ENCODE measurements around the gene ZAR1. TPM values are rescaled to one million over a fixed set of nuclear protein-coding genes. Genes with fewer than 3 reads are reported as not detected.
"Not testable (repeated sequence)": the region's sequence is repeated elsewhere in the genome, so short reads cannot be mapped to it uniquely, and the experiment has no call there.

Gene ZAR1
- not detected for total RNA-seq

- Mint-ChIP-seq H3K4me1 (ENCODE audit: low read depth) (no peaks in the 10 kb centered on the region), H3K27me3 (ENCODE audit: low read depth) (peaks cover 45% of the 10 kb centered on the region), H3K4me3 (no peak within 1 kb of the TSS), H3K36me3 (ENCODE audit: insufficient read depth) (no peaks in the 10 kb centered on the region), H3K9me3 (no peaks in the 10 kb centered on the region)
- DNase-seq (no peak), ATAC-seq (peak; percentile 47 to 58)
Observed at GRCh38 chr4:48490012-48490679, at the start of gene ZAR1. TSS of gene ZAR1 (plus strand) at chr4:48490252. CDS start at chr4:48490292, 40 bp downstream.

- not testable (repeated sequence) for H3K4me3 Mint-ChIP-seq; H3K27me3 Mint-ChIP-seq (ENCODE audit: low read depth); H3K9me3 Mint-ChIP-seq
Observed at GRCh38 chr4:48440914-48441313, 49.1 kb upstream of the ZAR1 start.

GRCh38 chr4:48445704-48446103 lies 44.3 kb upstream of the ZAR1 start:
- DNase-seq (no peak), ATAC-seq (no peak)
- no peaks in the 10 kb centered on the region for H3K36me3 Mint-ChIP-seq (ENCODE audit: insufficient read depth)
- peaks cover 5% of the 10 kb centered on the region for H3K27me3 Mint-ChIP-seq (ENCODE audit: low read depth)
- no peaks in the 10 kb centered on the region for H3K4me1 Mint-ChIP-seq (ENCODE audit: low read depth)
- no peaks in the 10 kb centered on the region for H3K9me3 Mint-ChIP-seq
- H3K4me3 Mint-ChIP-seq = no peak overlapping the region

More at GRCh38 chr4:48440914-48441313, 49.1 kb upstream of the ZAR1 start:
- not testable (repeated sequence) for ATAC-seq; H3K4me1 Mint-ChIP-seq (ENCODE audit: low read depth); DNase-seq; H3K36me3 Mint-ChIP-seq (ENCODE audit: insufficient read depth)

GRCh38 chr4:48446642-48447041 lies 43.4 kb upstream of the ZAR1 start:
- no peak for ATAC-seq
- no peak overlapping the region for H3K4me3 Mint-ChIP-seq
- H3K27me3 Mint-ChIP-seq (ENCODE audit: low read depth) = peaks cover 5% of the 10 kb centered on the region

GRCh38 chr4:48449151-48449550 lies 40.9 kb upstream of the ZAR1 start:
- H3K4me1 Mint-ChIP-seq (ENCODE audit: low read depth) = no peaks in the 10 kb centered on the region
- no peak for ATAC-seq
- no peak overlapping the region for H3K4me3 Mint-ChIP-seq
- no peaks in the 10 kb centered on the region for H3K36me3 Mint-ChIP-seq (ENCODE audit: insufficient read depth)
- H3K27me3 Mint-ChIP-seq (ENCODE audit: low read depth) = peaks cover 9% of the 10 kb centered on the region
- DNase-seq = no peak
- H3K9me3 Mint-ChIP-seq = no peaks in the 10 kb centered on the region

More at GRCh38 chr4:48446642-48447041, 43.4 kb upstream of the ZAR1 start:
- no peaks in the 10 kb centered on the region for H3K9me3 Mint-ChIP-seq
- no peaks in the 10 kb centered on the region for H3K36me3 Mint-ChIP-seq (ENCODE audit: insufficient read depth)
- no peaks in the 10 kb centered on the region for H3K4me1 Mint-ChIP-seq (ENCODE audit: low read depth)
- DNase-seq = no peak

DNA sequence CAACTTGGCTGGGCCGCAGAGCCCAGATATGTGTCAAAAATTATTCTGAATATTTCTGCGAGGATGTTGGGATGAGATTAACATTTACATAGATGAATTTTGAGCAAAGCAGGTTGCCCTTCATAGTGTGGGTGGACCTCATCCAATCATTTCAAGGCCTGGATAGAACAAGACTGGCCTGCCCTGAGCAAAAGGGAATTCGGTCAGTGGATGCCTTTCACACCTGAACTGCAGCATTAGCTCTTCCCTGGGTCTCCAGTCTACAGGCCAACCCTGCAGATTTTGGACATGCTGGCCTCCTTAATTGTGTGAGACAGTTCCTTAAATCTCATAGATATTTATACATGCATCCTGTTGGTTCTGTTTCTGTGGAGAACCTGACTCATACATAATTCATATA lies 39.3 kb upstream of the ZAR1 start:
- Mint-ChIP-seq H3K27me3 (ENCODE audit: low read depth) (peaks cover 6% of the 10 kb centered on the region), H3K36me3 (ENCODE audit: insufficient read depth) (no peaks in the 10 kb centered on the region), H3K4me3 (no peak overlapping the region), H3K9me3 (peaks cover under 1% of the 10 kb centered on the region), H3K4me1 (ENCODE audit: low read depth) (no peaks in the 10 kb centered on the region)
- no peak for DNase-seq
- ATAC-seq = no peak

DNA sequence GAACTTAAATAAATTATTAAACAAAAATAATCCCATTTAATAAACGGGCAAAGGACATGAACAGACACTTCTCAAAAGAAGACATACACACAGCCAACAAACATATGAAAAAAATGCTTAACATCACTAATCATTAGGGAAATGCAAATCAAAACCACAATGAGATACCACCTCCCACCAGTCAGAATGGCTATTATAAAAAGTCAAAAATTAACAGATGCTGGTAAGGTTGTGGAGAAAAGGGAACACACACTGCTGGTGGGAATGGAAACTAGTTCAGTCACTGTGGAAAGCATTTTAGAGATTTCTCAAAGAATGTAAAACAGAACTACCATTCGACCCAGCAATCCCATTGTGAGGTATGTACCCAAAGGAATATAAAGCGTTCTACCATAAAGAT lies 38.4 kb upstream of the ZAR1 start:
- H3K4me1 Mint-ChIP-seq (ENCODE audit: low read depth); DNase-seq; ATAC-seq; H3K36me3 Mint-ChIP-seq (ENCODE audit: insufficient read depth); H3K4me3 Mint-ChIP-seq; H3K27me3 Mint-ChIP-seq (ENCODE audit: low read depth); H3K9me3 Mint-ChIP-seq: not testable (repeated sequence)

GRCh38 chr4:48454591-48454990 lies 35.5 kb upstream of the ZAR1 start:
- Mint-ChIP-seq H3K4me1 (ENCODE audit: low read depth) (no peaks in the 10 kb centered on the region), H3K36me3 (ENCODE audit: insufficient read depth) (no peaks in the 10 kb centered on the region), H3K9me3 (peaks cover 5% of the 10 kb centered on the region), H3K4me3 (no peak overlapping the region), H3K27me3 (ENCODE audit: low read depth) (peaks cover 4% of the 10 kb centered on the region)
- no peak for DNase-seq
- ATAC-seq = no peak

- Mint-ChIP-seq H3K4me1 (ENCODE audit: low read depth) (no peaks in the 10 kb centered on the region), H3K9me3 (peaks cover 2% of the 10 kb centered on the region), H3K27me3 (ENCODE audit: low read depth) (no peaks in the 10 kb centered on the region), H3K4me3 (no peak overlapping the region), H3K36me3 (ENCODE audit: insufficient read depth) (no peaks in the 10 kb centered on the region)
- DNase-seq (no peak), ATAC-seq (no peak)
Observed at GRCh38 chr4:48461000-48461399, 29.1 kb upstream of the ZAR1 start.

DNA sequence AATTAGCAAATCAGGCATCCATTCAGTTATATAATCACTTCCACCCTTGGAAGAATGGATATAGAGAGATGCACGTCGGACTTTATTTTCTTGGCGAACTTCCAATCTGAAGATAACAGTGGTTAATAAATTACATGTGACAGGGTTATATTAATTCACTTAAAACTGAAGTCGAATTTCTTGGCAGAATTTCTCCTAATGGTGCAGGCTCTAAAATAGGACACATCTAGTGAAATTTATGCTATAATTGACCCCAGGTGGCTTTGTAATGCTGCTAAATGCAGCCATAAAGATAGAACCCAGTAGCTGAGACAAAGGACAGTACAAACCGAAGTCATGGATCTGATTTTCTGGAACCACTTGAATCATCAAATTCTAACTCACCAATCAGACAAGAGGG lies 27.7 kb upstream of the ZAR1 start:
- DNase-seq (no peak), ATAC-seq (no peak)
- Mint-ChIP-seq H3K36me3 (ENCODE audit: insufficient read depth) (no peaks in the 10 kb centered on the region), H3K4me3 (no peak overlapping the region), H3K9me3 (no peaks in the 10 kb centered on the region), H3K27me3 (ENCODE audit: low read depth) (no peaks in the 10 kb centered on the region), H3K4me1 (ENCODE audit: low read depth) (no peaks in the 10 kb centered on the region)

GRCh38 chr4:48467442-48467841 lies 22.6 kb upstream of the ZAR1 start:
- no peak for DNase-seq
- no peak overlapping the region for H3K4me3 Mint-ChIP-seq
- no peaks in the 10 kb centered on the region for H3K9me3 Mint-ChIP-seq
- H3K36me3 Mint-ChIP-seq (ENCODE audit: insufficient read depth) = no peaks in the 10 kb centered on the region
- no peaks in the 10 kb centered on the region for H3K4me1 Mint-ChIP-seq (ENCODE audit: low read depth)
- ATAC-seq = no peak
- H3K27me3 Mint-ChIP-seq (ENCODE audit: low read depth) = peaks cover 10% of the 10 kb centered on the region

- no peak for DNase-seq
- Mint-ChIP-seq H3K4me1 (ENCODE audit: low read depth) (no peaks in the 10 kb centered on the region), H3K36me3 (ENCODE audit: insufficient read depth) (no peaks in the 10 kb centered on the region), H3K27me3 (ENCODE audit: low read depth) (peaks cover 10% of the 10 kb centered on the region), H3K4me3 (no peak overlapping the region), H3K9me3 (no peaks in the 10 kb centered on the region)
- ATAC-seq = no peak
Observed at GRCh38 chr4:48467891-48468290, 22.2 kb upstream of the ZAR1 start.

DNA sequence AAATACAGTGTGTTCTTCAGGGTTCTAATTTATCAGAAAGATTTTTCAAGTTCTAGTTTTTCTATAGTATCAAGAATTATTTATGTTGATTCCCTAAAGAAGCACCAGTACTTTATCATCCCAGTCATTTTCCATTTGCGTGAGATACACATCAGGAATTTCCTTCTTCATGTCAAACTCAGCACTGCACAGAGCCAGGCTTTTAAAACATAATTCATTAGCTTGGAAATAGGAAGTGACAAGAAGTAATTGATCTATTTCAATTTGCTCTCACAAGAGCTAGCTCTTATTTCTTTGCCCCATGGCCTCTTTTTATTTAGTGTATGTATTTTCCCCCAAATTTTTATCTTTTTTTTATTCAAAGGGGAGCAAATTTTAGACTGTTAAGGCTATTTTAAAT lies 19.9 kb upstream of the ZAR1 start:
- Mint-ChIP-seq H3K27me3 (ENCODE audit: low read depth) (peaks cover 13% of the 10 kb centered on the region), H3K4me3 (no peak overlapping the region), H3K4me1 (ENCODE audit: low read depth) (no peaks in the 10 kb centered on the region), H3K36me3 (ENCODE audit: insufficient read depth) (no peaks in the 10 kb centered on the region), H3K9me3 (no peaks in the 10 kb centered on the region)
- ATAC-seq (no peak), DNase-seq (no peak)

GRCh38 chr4:48470570-48470969 lies 19.5 kb upstream of the ZAR1 start:
- no peaks in the 10 kb centered on the region for H3K36me3 Mint-ChIP-seq (ENCODE audit: insufficient read depth)
- no peaks in the 10 kb centered on the region for H3K9me3 Mint-ChIP-seq
- ATAC-seq (no peak), DNase-seq (no peak)
- no peak overlapping the region for H3K4me3 Mint-ChIP-seq
- no peaks in the 10 kb centered on the region for H3K4me1 Mint-ChIP-seq (ENCODE audit: low read depth)
- H3K27me3 Mint-ChIP-seq (ENCODE audit: low read depth) = peaks cover 13% of the 10 kb centered on the region

GRCh38 chr4:48472794-48473193 lies 17.3 kb upstream of the ZAR1 start:
- no peak for ATAC-seq
- H3K4me3 Mint-ChIP-seq = no peak overlapping the region

More at GRCh38 chr4:48472794-48473193, 17.3 kb upstream of the ZAR1 start:
- no peaks in the 10 kb centered on the region for H3K9me3 Mint-ChIP-seq
- H3K27me3 Mint-ChIP-seq (ENCODE audit: low read depth) = peaks cover 20% of the 10 kb centered on the region
- H3K4me1 Mint-ChIP-seq (ENCODE audit: low read depth) = no peaks in the 10 kb centered on the region
- DNase-seq = no peak
- no peaks in the 10 kb centered on the region for H3K36me3 Mint-ChIP-seq (ENCODE audit: insufficient read depth)

Measured in activated T-cell treated with anti-CD3 and anti-CD28 coated beads, Interleukin-2, amount 50 U/mL, for 4 hours (primary cell).